ELF-1 (cell line): Measurements from ENCODE around the gene KANK2.

Source experiments
- DNase-seq: peaks from one replicate; pipeline ENCODE4 v3.0.0-alpha.2; 2016; ENCODE audit warnings: low read depth, low spot score

Gene KANK2

DNA sequence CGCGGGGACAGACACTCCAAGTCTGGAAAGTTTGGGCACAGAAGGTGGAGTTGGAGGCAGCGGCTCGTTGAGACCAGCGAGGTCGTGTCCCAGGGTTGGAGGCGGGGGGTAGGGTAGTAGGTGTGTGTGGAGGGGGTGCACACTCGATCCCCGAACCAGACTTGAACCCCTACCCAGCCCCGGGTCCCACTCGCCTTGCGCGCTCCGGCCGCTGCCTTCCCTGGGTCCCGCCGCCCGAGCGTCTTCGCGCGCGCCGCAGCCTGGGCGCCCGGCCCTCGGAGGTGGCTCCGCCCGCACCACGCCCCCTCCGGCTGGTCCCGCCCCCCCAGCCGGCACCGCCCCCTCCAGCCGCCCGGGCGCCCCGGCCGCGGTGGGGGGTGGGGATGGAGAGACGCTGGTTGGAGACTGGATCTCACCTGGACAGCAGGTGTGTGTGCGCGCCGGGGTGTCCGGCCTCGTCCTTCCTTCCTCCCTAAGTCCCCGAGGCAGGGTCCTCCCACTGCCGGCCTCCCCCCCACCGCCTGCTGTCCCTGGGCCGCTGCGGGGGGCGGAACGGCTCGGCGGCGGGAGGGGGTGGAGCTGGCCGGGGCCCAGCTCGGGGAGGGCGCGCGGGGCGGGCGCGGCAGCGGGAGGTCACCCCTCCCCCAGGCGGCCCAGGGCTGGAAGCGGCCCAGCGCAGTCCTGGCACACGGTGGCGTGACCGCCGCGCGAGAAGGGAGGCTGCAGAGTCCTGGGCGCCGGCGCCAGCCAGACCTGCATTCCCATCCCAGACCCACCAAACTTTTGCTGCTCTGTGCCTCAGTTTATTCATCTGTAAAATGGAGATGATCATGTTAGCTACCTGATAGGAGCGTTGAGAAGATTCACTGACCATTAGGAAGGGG lies at the start of gene KANK2:
KANK2 (minus strand) TSS at position 255 of the 884 bp plus-strand sequence. CDS start 3,034 bp downstream, outside the sequence.
- peak; percentile 87 for DNase-seq

DNA sequence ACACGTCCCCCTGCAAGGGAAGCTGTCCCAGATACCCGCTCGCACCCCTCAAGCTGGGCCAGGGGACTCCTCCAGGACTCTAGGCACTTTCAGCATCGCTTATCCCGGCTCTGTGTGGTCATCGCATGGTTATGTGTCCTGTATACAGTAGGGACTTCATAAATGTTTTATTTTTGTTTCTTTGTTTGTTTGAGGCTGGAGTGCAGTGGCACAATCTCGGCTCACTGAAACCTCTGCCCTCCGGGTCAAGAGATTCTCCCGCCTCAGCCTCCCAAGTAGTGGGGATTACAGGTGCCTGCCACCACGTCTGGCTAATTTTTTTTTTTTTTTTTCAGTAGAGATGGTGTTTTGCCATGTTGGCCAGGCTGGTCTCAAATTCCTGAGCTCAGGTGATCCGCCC lies 49.6 kb upstream of the KANK2 start:
- DNase-seq: no peak

DNA sequence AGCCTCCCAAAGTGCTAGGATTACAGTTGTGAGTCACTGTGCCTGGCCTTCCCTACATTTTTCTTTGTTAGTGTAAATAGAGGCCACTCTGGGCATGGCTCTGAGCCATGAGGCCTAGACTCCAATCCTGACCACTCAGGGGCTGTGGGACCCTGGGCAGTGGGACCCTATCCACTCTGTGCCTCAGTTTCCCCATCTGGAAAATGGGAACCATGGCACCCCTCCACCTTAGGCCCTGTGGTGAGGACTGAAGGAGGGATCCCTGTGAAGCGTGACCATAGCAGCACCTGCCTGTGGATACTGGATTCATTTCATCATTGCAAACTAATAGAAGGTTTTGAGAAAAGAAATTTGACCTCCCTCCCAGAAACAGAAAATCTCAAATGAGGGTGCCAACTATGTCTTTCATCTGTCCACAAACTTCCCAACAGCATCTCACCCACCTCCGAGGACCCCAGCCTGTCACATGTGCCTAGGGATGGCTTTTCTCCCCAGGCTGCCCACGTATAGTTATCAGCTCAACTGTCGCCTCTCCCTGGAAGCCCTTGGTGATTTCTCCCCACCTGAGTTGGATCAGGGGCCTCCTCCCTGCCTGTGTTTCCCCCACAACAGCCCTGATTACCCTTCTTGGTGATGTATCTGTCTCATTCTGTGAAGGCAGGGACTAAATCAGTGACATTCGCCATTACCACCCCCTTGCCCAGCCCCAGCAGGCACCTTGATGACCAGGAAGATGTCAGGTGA lies 47.7 kb upstream of the KANK2 start:
- no peak for DNase-seq

DNA sequence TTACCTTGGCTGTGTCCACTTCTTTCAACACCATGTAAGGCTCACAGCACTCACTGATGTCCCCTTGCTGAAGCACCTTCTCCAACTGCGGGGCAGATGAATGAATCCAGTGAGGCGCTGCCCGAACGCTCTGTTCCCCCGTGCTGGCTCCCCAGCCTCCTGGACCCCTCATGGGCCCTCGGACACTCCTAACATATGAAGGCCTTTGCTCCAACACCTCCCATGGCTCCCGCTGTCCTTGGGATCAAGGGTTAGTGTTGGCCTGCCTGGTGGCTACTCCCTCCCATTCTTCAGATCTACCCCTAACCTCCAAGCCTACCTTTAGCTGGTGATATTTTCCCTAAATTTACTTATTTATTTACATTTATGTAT lies 46.4 kb upstream of the KANK2 start:
- no peak for DNase-seq

DNA sequence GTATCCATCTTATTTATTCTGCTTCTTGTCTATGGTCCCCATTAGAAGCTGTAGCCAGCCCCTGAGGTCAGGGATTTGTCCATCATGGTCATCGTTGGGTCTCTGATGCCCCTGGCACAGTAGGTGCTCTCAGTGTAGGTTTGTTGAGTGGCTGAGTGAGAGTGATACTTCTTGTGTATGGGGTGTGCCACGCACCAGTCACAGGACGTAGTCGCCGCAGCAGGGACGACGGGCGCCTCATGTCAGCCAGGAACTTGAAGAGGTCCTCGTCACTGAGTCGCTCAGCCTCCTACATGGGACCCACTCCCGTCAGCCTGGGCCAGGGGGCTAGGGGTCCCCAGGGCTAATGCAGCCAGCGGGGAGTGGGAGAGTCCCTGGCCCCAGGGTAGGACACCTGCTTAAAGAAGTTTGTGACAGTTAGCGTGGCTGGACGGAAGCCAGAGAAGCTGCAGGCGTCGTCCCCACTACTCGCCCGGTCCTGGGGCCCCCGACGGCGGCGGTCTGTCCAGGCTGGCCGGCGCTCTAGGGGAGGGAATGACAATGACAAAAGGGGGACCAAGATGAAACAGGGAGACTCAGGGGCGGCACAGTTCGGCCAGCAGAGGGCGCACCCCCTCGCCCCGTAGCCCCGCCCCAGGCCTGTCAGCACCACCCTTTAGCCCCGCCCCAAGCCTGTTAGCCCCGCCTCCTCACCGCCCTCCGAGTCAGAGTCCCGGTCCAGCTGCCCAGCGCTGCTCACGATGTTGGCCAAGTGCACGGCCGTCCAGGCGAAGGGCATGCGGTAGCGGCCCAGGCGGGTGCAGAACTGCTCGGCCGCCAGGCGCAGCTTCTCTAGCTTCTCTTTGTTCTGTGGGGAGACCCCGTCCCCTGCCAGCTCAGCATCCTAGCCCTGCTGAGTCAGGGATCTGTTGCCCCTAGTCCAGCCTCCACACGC lies 45.8 kb upstream of the KANK2 start:
- DNase-seq: peak; percentile 87

DNA sequence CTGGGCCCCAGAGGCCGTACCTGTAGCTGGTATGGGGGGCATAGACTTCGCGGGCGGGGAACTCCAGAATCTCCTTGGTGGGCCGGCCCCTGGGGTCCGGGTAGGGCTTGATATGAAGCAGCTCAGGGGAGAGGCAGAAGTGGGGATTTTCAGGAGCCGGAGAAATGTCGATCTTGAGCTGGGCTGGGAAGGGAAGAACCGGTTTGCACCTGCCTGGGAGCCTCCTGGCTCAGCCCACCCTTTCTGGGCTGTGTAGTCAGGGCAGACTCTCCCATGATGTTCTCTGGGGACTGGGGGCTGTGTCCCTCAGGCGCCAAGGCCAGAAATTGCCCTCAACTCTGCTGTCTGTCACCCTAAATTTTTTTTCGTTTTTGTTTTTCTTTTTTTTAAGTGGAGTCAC lies 44.7 kb upstream of the KANK2 start:
- no peak for DNase-seq

DNA sequence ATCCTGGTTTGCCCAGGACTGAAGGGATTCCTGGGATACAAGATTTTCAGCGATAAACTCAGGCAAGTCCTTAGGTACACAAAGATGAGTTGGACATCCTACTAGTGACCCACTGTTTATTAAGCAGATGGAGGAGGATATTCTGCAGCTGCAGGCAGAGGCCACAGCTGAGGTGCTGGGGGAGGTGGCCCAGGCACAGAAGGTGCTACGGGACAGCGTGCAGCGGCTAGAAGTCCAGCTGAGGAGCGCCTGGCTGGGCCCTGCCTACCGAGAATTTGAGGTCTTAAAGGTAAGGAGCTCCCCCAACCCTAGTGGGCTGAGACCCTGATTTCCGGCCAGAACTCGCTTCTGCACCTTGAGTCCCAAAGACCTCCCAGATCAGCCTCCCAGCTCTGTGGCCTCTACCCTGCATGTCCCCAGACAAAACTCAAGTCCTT lies 42.7 kb upstream of the KANK2 start:
- DNase-seq: no peak

DNA sequence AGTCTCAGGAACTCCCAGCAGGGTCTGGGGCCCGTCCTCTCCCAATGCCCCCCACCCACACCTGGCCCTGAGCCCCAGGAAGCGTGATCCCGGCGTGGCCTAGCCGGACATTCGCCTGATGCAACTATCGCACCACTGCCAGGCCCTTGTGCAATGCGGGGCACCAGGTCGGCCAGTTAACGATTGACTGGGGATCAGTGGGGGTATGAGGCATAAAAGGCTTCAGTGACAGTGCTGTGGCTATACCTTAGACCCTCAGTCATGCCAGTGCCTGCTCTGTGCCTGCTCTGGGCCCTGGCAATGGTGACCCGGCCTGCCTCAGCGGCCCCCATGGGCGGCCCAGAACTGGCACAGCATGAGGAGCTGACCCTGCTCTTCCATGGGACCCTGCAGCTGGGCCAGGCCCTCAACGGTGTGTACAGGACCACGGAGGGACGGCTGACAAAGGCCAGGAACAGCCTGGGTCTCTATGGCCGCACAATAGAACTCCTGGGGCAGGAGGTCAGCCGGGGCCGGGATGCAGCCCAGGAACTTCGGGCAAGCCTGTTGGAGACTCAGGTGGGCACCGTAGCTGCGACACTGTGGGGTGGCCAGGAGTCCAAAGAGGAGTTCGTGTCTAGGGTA lies 42.1 kb upstream of the KANK2 start, which contains the start of gene ANGPTL8:
ANGPTL8 (plus strand) TSS at position 243 of the 624 bp plus-strand sequence; CDS start at position 262, 19 bp downstream.
- no peak for DNase-seq

DNA sequence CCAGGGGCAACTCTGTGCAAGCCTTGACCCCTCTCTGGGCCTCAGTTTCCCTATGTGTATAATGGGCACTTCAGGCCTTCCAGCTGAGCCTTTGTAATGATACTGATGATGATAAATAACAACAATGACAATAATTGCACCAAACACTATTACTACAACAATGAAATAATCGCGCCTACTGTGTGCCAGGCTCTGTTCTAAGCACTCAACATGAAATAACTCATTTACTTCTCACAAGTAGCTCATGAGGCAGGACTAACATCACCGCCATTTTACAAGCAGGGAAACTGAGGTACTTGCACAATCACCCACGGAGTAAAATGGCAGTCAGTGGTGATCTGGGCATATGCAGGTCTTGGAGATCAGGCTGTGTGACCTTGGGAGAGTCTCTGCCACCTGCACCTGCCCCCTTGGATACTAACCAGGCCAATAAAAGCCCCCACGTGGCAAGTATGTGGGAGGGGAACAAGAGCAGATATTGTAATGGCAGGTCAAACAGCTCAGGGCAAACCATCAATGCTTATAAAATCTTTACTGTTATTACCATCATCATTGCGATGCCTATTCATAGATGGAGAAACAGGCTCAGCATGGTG lies 41.5 kb upstream of the KANK2 start:
- no peak for DNase-seq

DNA sequence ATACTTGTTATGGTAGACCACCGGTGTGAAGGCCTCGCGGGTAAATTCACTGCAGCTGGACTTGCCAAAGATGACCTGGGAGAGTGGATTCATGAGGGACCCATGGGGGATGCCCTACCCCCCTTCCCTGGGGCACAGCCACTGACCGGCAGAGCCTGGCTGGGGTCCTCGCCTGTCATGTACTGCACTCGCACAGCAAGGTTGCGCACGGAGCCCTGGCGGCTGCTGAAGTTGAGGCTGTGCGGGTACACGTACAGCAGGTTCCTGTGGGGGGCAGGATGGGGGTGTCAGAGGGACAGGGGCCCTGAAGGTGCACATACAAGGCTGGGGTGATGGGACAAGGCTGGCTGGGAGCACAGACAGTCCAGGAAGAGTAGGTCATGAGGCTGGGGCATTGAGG lies 40.7 kb upstream of the KANK2 start:
- no peak for DNase-seq

DNA sequence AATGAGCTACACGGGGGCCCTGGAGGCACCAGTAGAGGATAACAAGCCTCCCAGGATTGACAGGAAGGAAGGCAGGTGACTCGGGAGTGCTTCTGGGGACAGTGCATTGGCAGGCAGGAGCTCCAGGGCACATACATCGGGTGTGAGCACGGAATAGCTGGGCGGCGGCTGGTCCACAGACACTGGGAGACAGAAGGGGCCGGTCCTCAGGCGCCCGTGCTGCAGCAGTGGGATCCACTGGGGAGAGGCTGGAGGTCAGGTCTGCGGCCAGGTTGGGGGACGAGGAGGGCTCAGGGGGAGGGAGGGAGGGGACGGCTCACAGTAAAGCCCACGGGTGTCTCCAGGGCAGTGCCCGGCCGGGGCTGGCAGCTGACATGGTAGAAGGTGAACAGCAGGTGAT lies 40.0 kb upstream of the KANK2 start:
- DNase-seq: no peak

DNA sequence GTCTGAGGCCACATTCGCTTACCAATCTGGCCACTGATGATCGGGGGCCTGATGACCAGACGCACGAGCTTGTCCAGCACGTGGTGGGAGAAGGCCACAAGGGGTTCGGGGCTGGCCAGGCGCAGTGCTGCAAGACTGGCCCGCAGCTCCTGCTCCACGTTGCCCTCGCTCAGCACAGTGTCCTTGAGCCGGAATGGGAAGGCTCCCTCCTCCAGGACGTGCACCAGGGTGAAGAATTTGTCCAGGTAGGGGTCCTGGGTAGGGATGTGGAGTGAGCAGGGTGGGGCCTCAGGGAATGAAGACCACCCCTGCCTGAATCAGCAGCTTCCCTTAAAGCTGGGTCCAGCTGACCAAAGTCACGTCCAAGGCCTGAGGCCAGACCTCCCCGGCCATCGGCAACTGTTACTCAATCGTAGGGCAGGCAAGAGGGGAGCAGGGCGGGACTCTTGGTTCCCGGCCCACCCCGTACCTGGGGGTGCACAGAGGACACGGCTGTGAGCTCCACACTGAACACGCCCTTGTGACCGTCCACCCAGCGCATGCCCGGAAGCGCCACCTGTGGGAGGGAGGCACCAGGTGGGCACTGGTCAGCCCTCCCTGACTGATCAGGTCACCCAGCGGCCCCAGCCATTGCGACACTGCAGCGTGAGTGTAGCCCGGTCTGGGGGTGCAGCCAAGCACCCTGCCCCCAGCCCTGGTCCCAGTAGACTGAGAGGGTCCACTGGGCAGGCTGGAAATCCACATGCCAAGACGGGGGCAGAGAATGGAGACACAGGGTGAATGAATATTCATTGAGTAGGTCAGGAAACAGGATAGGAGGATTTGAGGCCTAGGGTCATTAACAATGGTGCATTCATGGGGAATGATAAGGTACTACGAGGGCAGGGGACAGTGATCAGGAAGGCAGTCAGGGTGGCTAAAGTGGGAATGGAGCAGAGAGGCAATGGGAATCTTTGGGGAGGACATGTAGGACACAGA lies 39.3 kb upstream of the KANK2 start:
- no peak for DNase-seq

DNA sequence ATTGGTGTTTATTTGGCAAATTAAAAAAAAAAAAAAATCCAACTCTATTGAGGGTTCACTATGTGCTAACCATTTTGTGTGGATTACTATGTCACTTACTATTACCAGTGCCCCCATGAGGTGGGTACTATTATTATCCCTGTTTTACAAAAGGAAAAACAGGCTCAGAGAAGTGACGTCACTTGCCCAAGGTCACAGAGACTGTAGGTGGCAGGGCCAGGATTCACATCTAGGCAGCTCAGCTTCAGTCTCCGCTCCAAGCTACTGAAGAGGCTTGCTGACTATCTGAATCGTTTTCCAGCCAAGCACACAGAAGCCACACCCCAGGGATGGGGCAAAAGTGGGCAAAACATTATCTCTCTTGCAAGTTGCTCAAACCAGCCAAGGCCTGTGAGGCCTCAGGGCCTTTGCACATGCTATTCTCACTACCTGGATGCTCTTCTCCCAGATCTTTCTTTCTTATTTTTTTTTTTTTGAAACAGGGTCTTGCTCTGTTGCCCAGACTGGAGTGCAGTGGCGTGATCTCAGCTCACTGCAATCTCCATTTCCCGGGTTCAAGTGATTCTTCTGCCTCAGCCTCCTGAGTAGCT lies 37.2 kb upstream of the KANK2 start:
- DNase-seq: no peak

DNA sequence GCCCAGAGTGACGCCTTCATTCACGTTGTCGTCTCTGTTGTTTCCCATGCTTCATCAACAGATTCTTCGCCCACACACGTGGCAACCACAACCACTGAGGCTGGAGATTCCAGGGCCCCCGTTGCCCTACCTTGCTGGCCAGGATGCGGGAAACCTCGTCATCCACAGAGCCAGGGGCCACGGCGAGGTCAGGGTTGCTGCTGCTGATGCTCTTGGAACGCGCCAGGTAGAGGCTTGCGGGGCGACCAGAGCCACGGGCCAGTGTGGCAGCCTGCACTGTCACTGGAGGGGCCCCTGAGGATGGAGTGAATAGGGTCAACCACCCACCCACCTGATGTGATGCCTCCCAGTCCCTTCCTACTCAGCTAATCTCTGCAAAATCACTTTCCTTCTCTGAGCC lies 35.7 kb upstream of the KANK2 start:
- no peak for DNase-seq

DNA sequence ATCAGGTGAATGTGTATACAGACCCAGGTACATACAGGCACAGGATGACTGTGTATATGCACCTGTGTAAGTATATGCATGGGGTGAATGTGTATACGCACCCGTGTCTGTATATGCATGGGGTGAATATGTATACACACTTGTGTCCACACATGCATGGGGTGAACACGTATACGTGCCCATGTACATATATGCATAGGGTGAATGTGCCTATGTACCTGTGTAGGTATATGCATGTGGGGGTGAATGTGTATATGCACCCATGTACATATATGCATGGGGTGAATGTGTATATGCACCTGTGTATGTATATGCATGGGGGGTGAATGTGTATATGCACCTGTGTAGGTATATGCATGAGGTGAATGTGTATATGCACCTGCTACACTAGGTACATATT lies 35.2 kb upstream of the KANK2 start:
- DNase-seq: no peak

DNA sequence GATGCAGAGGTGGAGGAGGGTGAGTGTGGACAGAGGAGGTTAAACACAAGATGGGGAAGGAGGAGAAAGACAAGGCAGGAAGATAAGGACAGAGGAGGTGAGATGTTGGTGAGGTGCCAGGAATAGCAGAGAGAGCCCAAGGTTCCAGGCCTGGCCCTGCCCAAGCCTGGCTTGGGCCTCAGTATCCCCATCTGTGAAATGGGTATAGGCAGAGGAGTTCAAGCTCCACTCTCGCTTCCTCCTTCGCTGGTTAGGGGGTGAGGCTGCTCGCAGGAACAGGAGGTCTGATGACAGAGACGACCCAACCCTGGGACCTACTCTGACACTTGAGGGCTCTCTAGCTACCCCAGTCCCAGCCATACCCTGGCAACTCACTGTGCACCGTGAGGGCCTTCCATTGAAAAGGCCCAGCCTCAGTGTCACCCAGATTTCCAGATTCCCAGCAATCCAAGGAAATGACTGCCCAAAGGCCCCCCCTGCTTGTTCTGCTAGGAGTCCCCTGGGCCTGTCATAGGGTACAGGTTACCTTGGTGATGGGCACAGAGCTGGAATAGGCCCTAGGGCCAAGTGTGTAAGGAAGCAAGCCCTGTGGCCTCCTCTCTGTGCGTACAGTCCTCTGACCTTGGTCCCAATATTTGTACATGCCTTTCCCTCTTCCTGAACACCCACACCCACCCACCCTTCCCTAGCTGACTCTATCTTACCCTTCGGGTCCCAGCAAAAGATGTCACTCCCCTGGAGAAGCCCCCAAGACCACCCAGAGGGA lies 33.5 kb upstream of the KANK2 start:
- DNase-seq: no peak

DNA sequence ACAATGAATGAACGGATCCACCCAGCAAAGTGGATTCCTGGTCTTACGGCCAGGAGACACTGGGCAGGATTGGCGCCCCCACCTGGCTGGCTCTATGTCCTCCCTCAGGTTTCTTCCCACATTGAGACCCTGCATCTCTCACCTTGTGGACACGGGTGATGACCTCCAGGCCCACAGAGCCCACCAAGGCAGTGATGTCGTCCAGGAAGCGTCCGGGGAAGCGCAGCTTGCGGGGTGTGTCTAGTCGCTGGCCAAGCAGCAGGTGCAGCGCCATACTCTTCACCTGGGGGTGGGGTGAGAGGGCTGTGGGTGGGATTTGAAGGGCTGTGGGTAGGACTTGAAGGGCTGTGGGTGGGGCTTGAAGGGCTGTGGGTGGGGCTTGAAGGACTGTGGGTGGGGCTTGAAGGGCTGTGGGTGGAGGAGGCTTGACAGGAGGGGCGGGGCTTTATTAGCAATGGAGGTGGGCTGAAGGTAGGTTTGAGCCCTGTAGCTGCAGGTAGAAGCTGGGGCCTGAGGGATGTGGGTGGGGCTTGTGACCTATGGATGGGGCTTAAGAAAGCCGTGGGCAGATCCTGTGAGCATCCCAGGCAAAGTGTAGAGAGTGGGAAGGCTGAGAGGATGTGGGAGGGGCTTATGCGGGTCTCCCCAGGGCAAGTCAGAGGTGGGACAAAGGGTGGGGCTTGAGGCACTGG lies 30.0 kb upstream of the KANK2 start:
- DNase-seq: peak; percentile 90

DNA sequence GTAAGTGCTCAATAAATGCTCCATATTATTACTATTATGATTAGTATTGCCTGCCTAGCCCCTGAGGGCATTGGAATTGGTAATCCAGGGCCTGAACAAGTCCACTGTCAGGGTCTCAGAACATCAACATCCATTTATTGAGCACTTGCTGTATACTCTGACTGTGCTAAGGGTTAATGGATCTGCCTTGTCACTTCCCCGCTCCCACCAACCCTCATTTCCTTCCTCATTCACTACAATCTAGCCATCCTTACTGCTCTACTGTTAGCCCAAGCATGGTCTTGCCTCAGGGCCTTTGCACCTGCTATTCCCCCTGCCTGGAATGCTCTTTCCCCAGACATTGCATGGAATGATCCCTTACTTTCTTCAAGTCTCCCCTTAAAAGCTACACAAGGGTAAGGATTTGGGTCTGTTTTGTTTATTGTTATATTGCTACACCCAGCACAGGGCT lies 29.4 kb upstream of the KANK2 start:
- DNase-seq: no peak
